ENCODE data around the gene NR2F6.

Gene NR2F6

DNA sequence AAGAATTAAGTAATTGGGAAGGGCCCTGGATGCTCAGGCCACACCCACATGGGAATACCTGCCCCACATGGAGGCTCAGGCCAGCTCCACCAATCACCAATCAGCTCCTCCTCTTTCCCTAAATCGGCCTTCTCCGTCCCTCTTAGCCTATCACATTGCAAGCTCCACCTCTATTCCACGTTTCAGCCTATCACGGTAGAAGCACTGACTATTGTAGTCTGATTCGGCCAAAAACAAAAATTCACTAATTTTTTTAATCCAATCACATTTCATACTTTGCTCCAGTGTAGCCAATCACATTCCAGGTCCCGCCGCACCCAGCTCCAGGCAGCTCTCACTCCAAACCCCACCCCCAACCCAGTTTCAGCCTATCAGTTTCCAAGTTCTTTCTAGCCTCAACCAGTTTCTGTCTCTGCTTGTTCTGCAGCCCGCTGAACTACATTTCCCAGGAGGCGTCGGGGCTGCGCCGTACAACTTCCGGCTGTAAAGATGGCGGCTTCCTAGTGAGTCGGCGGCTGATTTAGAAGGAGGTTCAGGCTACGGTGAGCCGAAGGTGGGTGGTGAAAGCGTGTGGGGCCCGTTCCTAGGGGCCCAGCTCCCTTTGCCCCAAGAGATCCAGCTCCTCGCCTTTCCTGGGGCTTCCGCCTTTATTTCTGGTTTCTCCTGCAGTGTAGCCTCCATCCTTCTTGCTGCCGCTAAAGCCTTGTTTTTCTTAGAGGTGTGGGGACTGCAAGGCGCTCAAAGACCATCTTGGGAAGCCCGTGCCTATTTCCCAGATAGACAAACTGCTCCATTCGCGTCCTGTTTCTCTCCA, 21.5 kb upstream of the NR2F6 start, which contains the start of gene BABAM1:
TSS of gene BABAM1 (plus strand) at position 469 of the 814 bp plus-strand sequence. CDS start 1,364 bp downstream, outside the sequence.
- no peaks in the 10 kb centered on the region for H4K20me1 ChIP-seq (ENCODE audit: insufficient read depth, low read length)
- H3K27ac ChIP-seq (ENCODE audit: low read length), result peak within 1 kb of the TSS; percentile 86; the same call in 1 of the 2 replicates
- DNase-seq, result peak; percentile 99
- H3K27me3 ChIP-seq (replicated peaks; ENCODE audit: insufficient read depth, low read length), result no peaks in the 10 kb centered on the region
- H3K4me3 ChIP-seq (ENCODE audit: low read length), result peak within 1 kb of the TSS; percentile 84
- peak within 1 kb of the TSS; percentile 77 for H2AFZ ChIP-seq (ENCODE audit: low read length)
- TF ChIP-seq EZH2phosphoT487 (IDR thresholded peaks at IDR 0.05; ENCODE audit: low read length), result no peak
- TF ChIP-seq, protein P1, sequence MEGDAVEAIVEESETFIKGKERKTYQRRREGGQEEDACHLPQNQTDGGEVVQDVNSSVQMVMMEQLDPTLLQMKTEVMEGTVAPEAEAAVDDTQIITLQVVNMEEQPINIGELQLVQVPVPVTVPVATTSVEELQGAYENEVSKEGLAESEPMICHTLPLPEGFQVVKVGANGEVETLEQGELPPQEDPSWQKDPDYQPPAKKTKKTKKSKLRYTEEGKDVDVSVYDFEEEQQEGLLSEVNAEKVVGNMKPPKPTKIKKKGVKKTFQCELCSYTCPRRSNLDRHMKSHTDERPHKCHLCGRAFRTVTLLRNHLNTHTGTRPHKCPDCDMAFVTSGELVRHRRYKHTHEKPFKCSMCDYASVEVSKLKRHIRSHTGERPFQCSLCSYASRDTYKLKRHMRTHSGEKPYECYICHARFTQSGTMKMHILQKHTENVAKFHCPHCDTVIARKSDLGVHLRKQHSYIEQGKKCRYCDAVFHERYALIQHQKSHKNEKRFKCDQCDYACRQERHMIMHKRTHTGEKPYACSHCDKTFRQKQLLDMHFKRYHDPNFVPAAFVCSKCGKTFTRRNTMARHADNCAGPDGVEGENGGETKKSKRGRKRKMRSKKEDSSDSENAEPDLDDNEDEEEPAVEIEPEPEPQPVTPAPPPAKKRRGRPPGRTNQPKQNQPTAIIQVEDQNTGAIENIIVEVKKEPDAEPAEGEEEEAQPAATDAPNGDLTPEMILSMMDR (IDR thresholded peaks at IDR 0.05; ENCODE audit: low read length), result no peak
- TF ChIP-seq EZH2 (optimal IDR thresholded peaks at IDR 0.05; ENCODE audit: low read depth, low read length), result no peak
- H3K79me2 ChIP-seq (ENCODE audit: low read length), result peaks cover 18% of the 10 kb centered on the region
- H3F3A ChIP-seq (ENCODE audit: insufficient read depth, low read length), result peaks cover 8% of the 10 kb centered on the region; the same call in 1 of the 2 replicates
- peaks cover 5% of the 10 kb centered on the region; the same call in 1 of the 2 replicates for H3K4me1 ChIP-seq (ENCODE audit: low read length)
- no peaks in the 10 kb centered on the region for H3K9me3 ChIP-seq (replicated peaks; ENCODE audit: insufficient read depth, low read length)
- H3K36me3 ChIP-seq (replicated peaks; ENCODE audit: insufficient read depth, low read length), result no peaks in the 10 kb centered on the region; the same call in 1 of the 2 replicates
- peak within 1 kb of the TSS; percentile 69 for H3K9ac ChIP-seq (ENCODE audit: low read length)
- H3K4me2 ChIP-seq (ENCODE audit: low read depth, low read length), result peak within 1 kb of the TSS; percentile 77
- no peaks in the 10 kb centered on the region for H3K9me2 ChIP-seq (replicated peaks; ENCODE audit: insufficient read depth, low read length)

DNA sequence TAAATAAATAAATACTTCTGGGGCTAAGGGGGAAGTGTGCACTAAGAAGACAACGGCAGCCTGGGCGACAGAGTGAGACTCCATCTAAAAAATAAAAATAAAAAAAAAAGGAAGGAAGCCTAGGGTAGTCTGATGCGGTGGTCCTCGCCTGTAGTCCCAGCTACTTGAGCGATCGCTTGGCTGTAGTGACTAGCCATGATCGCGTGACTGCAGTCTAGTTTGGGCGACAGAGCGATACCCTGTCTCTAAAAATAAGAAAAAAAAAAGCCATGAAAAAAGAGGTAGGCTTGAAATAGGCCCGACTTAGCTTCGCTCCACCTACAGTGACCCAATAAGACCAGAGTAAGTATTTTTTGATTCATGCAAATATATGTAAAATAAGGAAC, 20.9 kb upstream of the NR2F6 start:
- Histone ChIP-seq H3K79me2 (ENCODE audit: low read length) (peaks cover 18% of the 10 kb centered on the region), H3K9ac (ENCODE audit: low read length) (peak overlapping the region; percentile 62; the same call in 1 of the 2 replicates), H3K4me1 (ENCODE audit: low read length) (peaks cover 5% of the 10 kb centered on the region; the same call in 1 of the 2 replicates), H3K9me2 (replicated peaks; ENCODE audit: insufficient read depth, low read length) (no peaks in the 10 kb centered on the region), H3K4me2 (ENCODE audit: low read depth, low read length) (peak overlapping the region; percentile 57), H3K27me3 (replicated peaks; ENCODE audit: insufficient read depth, low read length) (no peaks in the 10 kb centered on the region), H2AFZ (ENCODE audit: low read length) (peak overlapping the region; percentile 77), H3K36me3 (replicated peaks; ENCODE audit: insufficient read depth, low read length) (no peaks in the 10 kb centered on the region; the same call in 1 of the 2 replicates), H3K27ac (ENCODE audit: low read length) (peak overlapping the region; percentile 86; the same call in 1 of the 2 replicates), H3K9me3 (replicated peaks; ENCODE audit: insufficient read depth, low read length) (no peaks in the 10 kb centered on the region), H3K4me3 (ENCODE audit: low read length) (peak overlapping the region; percentile 18), H3F3A (ENCODE audit: insufficient read depth, low read length) (peaks cover 8% of the 10 kb centered on the region; the same call in 1 of the 2 replicates), H4K20me1 (ENCODE audit: insufficient read depth, low read length) (no peaks in the 10 kb centered on the region)
- DNase-seq, result no peak
- TF ChIP-seq, protein P1 (IDR thresholded peaks at IDR 0.05; ENCODE audit: low read length), result no peak
- TF ChIP-seq EZH2phosphoT487 (IDR thresholded peaks at IDR 0.05; ENCODE audit: low read length), result no peak
- TF ChIP-seq EZH2 (optimal IDR thresholded peaks at IDR 0.05; ENCODE audit: low read depth, low read length), result no peak

DNA sequence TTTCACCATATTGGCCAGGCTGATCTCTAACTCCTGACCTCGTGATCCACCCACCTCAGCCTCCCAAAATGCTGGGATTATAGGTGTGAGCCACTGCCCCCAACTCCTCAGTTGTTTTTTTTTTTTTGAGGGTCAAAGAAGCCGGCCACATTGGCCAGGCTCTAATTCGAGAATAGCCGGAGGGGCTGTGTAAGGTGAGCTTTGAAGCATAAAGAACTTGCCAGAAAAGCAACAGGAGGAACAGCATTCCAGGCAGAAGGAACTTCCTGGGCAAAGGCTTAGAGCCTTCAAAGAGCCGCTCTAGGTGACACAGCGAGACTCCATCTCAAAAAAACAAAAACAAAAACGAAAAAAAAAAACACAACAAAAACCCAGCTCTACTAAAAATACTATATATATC, 20.3 kb upstream of the NR2F6 start:
- no peaks in the 10 kb centered on the region for H3K9me3 ChIP-seq (replicated peaks; ENCODE audit: insufficient read depth, low read length)
- peak overlapping the region; percentile 18; the same call in 1 of the 2 replicates for H3K4me3 ChIP-seq (ENCODE audit: low read length)
- H3K36me3 ChIP-seq (replicated peaks; ENCODE audit: insufficient read depth, low read length), result no peaks in the 10 kb centered on the region
- peak overlapping the region; percentile 86; the same call in 1 of the 2 replicates for H3K27ac ChIP-seq (ENCODE audit: low read length)
- DNase-seq, result no peak
- no peaks in the 10 kb centered on the region for H4K20me1 ChIP-seq (ENCODE audit: insufficient read depth, low read length)
- TF ChIP-seq, protein P1 (IDR thresholded peaks at IDR 0.05; ENCODE audit: low read length), result no peak
- TF ChIP-seq EZH2 (optimal IDR thresholded peaks at IDR 0.05; ENCODE audit: low read depth, low read length) (no peak), EZH2phosphoT487 (IDR thresholded peaks at IDR 0.05; ENCODE audit: low read length) (no peak)
- H3F3A ChIP-seq (ENCODE audit: insufficient read depth, low read length), result peaks cover 8% of the 10 kb centered on the region; the same call in 1 of the 2 replicates
- H3K27me3 ChIP-seq (replicated peaks; ENCODE audit: insufficient read depth, low read length), result no peaks in the 10 kb centered on the region
- H3K4me2 ChIP-seq (ENCODE audit: low read depth, low read length), result peak overlapping the region; percentile 57; the same call in 1 of the 2 replicates
- peaks cover 18% of the 10 kb centered on the region for H3K79me2 ChIP-seq (ENCODE audit: low read length)
- peak overlapping the region; percentile 62; the same call in 1 of the 2 replicates for H3K9ac ChIP-seq (ENCODE audit: low read length)
- peaks cover 5% of the 10 kb centered on the region; the same call in 1 of the 2 replicates for H3K4me1 ChIP-seq (ENCODE audit: low read length)
- peak overlapping the region; percentile 77; the same call in 1 of the 2 replicates for H2AFZ ChIP-seq (ENCODE audit: low read length)
- no peaks in the 10 kb centered on the region for H3K9me2 ChIP-seq (replicated peaks; ENCODE audit: insufficient read depth, low read length)

Data from MM.1S (cell line).